ENCODE results near the gene MACC1. TPM values are rescaled to one million over a fixed set of nuclear protein-coding genes. Genes with fewer than 3 reads are reported as not detected.
"Not testable (repeated sequence)": the region's sequence is repeated elsewhere in the genome, so short reads cannot be mapped to it uniquely, and the experiment has no call there.

Gene MACC1
- total RNA-seq, 1 donor from 2014 or later = 0.12 TPM

DNA sequence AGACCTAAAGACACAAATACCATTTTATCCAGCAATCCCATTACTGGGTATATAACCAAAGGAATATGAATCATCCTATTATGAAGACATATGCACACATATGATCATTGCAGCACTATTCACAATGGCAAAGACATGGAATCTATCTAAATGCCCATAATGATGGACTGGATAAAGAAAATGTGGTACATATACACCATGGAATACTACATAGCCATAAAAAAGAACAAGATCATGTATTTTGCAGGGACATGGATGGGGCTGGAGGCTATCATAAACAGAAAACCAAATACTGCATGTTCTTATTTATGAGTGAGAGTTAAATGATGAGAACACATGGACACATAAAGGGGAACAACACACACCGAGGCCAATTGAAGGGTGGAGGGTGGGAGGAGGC is 3.8 kb downstream of the MACC1 start:
- H3K9me3 Mint-ChIP-seq = peaks cover 15% of the 10 kb centered on the region
- H3K27ac Mint-ChIP-seq (ENCODE audit: unreplicated experiment) = no peak overlapping the region
- TF ChIP-seq CTCF (conservative IDR thresholded peaks at IDR 0.05) = no peak
- no peaks in the 10 kb centered on the region for H3K27me3 Mint-ChIP-seq (ENCODE audit: low read depth)
- peaks cover 12% of the 10 kb centered on the region for H3K4me1 Mint-ChIP-seq
- DNase-seq (ENCODE audit: low read depth, low spot score) = no peak
- H3K36me3 Mint-ChIP-seq (ENCODE audit: low read depth) = peaks cover 7% of the 10 kb centered on the region
- no peak overlapping the region for H3K4me3 Mint-ChIP-seq

GRCh38 chr7:20211376-20211775 is 5.8 kb downstream of the MACC1 start:
- no peak overlapping the region for H3K27ac Mint-ChIP-seq (ENCODE audit: unreplicated experiment)
- peaks cover 20% of the 10 kb centered on the region for H3K9me3 Mint-ChIP-seq
- TF ChIP-seq CTCF (conservative IDR thresholded peaks at IDR 0.05) = no peak

GRCh38 chr7:20208651-20209307 is 8.4 kb downstream of the MACC1 start:
- DNase-seq (ENCODE audit: low read depth, low spot score) = no peak
- Mint-ChIP-seq H3K4me1 (no peaks in the 10 kb centered on the region), H3K27ac (ENCODE audit: unreplicated experiment) (no peak overlapping the region), H3K4me3 (no peak overlapping the region), H3K9me3 (peaks cover 20% of the 10 kb centered on the region), H3K36me3 (ENCODE audit: low read depth) (peaks cover 14% of the 10 kb centered on the region), H3K27me3 (ENCODE audit: low read depth) (no peaks in the 10 kb centered on the region)
- no peak for TF ChIP-seq CTCF (conservative IDR thresholded peaks at IDR 0.05)

More at GRCh38 chr7:20211376-20211775, 5.8 kb downstream of the MACC1 start:
- no peaks in the 10 kb centered on the region for H3K27me3 Mint-ChIP-seq (ENCODE audit: low read depth)
- H3K4me3 Mint-ChIP-seq = no peak overlapping the region
- DNase-seq (ENCODE audit: low read depth, low spot score) = no peak
- H3K4me1 Mint-ChIP-seq = no peaks in the 10 kb centered on the region
- peaks cover 12% of the 10 kb centered on the region for H3K36me3 Mint-ChIP-seq (ENCODE audit: low read depth)

GRCh38 chr7:20207811-20208210 is 9.4 kb downstream of the MACC1 start:
- H3K4me3 Mint-ChIP-seq; H3K27me3 Mint-ChIP-seq (ENCODE audit: low read depth); H3K4me1 Mint-ChIP-seq; DNase-seq (ENCODE audit: low read depth, low spot score); H3K27ac Mint-ChIP-seq (ENCODE audit: unreplicated experiment): not testable (repeated sequence)
- peaks cover 14% of the 10 kb centered on the region for H3K36me3 Mint-ChIP-seq (ENCODE audit: low read depth)
- peaks cover 20% of the 10 kb centered on the region for H3K9me3 Mint-ChIP-seq

DNA sequence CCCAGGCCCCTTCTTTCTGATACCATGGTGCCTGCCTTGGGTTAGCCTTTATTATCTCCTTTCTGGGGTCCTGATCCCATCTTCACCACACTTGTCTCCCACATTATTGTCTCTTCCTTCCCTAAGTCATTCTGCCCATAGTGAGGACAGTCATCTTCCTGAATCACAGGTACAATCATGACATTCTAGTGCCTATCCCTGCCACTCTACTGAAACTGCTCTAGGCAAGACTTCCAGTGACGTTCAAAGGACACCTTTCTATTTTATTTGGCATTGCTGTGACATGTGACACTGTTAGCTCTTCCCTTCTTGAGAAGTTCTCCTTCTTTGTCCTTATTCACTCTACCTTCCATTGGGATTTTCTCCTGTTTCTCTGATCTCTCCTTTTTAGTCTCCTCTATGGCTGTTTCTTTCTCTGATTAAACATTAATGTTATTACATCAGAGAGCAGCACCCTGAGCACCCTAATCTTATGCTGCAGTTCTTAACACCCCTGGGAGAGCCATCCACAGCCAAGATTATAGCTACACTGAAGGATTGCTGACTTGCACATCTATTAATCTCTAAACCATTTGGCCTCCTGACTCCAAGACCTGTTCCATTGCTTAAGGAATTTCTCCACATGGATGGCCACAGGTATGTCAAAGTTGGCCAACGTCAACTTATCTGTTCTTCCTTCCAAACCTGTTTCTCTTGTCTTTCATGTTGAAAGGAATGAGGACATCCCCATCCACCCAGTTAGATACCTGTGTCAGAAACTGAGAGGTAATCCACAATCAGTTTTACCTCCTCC is 10.9 kb downstream of the MACC1 start:
- Mint-ChIP-seq H3K4me1 (peaks cover 3% of the 10 kb centered on the region), H3K4me3 (no peak overlapping the region), H3K36me3 (ENCODE audit: low read depth) (peaks cover 12% of the 10 kb centered on the region), H3K27me3 (ENCODE audit: low read depth) (no peaks in the 10 kb centered on the region), H3K9me3 (peaks cover 17% of the 10 kb centered on the region), H3K27ac (ENCODE audit: unreplicated experiment) (no peak overlapping the region)
- TF ChIP-seq CTCF (conservative IDR thresholded peaks at IDR 0.05) = no peak
- no peak for DNase-seq (ENCODE audit: low read depth, low spot score)

DNA sequence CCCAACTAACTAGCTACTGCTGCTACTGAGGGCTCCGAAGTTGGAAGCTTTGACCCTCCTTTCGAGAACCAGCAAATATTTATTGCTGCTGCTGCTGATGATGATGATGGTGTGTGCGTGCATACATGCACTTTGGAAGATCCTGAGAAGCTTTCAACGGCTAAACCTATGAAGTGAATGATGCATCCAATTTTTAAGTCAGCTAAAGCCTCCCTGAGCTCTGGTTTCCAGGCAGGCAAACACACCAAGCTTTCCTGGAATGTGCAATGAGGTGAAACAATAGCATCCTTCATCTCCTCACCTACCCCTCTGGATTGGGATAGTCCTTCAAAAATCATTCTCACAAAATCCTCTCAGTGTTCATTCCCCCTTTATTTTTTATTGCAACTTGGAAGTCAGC is 13.9 kb downstream of the MACC1 start:
- peaks cover 5% of the 10 kb centered on the region for H3K9me3 Mint-ChIP-seq

More for the DNA sequence above, 13.9 kb downstream of the MACC1 start:
- Mint-ChIP-seq H3K36me3 (ENCODE audit: low read depth) (peaks cover 7% of the 10 kb centered on the region), H3K27ac (ENCODE audit: unreplicated experiment) (no peak overlapping the region), H3K27me3 (ENCODE audit: low read depth) (no peaks in the 10 kb centered on the region), H3K4me1 (peaks cover 12% of the 10 kb centered on the region), H3K4me3 (no peak overlapping the region)
- no peak for TF ChIP-seq CTCF (conservative IDR thresholded peaks at IDR 0.05)
- no peak for DNase-seq (ENCODE audit: low read depth, low spot score)

Measured in neural crest cell (in vitro differentiated cells).